Smooth muscle cell (in vitro differentiated cells): ENCODE measurements around the gene NEK4. TPM values are rescaled to one million over a fixed set of nuclear protein-coding genes. Genes with fewer than 3 reads are reported as not detected.
"Not testable (repeated sequence)": the region's sequence is repeated elsewhere in the genome, so short reads cannot be mapped to it uniquely, and the experiment has no call there.

ENCODE experiments used
- DNase-seq: peaks from one replicate; lab custom pipeline; 2025; ENCODE audit not compliant: unreplicated experiment; lab: John Stamatoyannopoulos, UW
- H2AFZ ChIP-seq: fragments of 200-600 bp; sonication (generic); 2 replicates; pipeline ENCODE4 v1.6.0; 2016; ENCODE audit warnings: antibody characterized with exemption, low read depth, mild to moderate bottlenecking
- H3F3A ChIP-seq: fragments of 200-600 bp; sonication (generic); 2 replicates; pipeline ENCODE4 v1.6.0; 2017; ENCODE audit warnings: antibody characterized with exemption, low read depth
- H3K27ac ChIP-seq: fragments of 200-600 bp; sonication (generic); 2 replicates; pipeline ENCODE4 v1.5.1; 2016; ENCODE audit warnings: low read depth, mild to moderate bottlenecking
- H3K27me3 ChIP-seq: fragments of 200-600 bp; sonication (generic); 2 replicates; pipeline ENCODE4 v1.6.1; 2016; ENCODE audit warnings: low read depth, mild to moderate bottlenecking
- H3K36me3 ChIP-seq: fragments of 200-600 bp; sonication (generic); 2 replicates; pipeline ENCODE4 v1.5.1; 2016; ENCODE audit warnings: low read depth
- H3K4me1 ChIP-seq: fragments of 200-600 bp; sonication (generic); 2 replicates; pipeline ENCODE4 v1.5.1; 2016; ENCODE audit warnings: low read depth
- H3K4me2 ChIP-seq: fragments of 200-600 bp; sonication (generic); 2 replicates; pipeline ENCODE4 v1.6.0; 2016; ENCODE audit warnings: mild to moderate bottlenecking
- H3K4me3 ChIP-seq: fragments of 200-600 bp; sonication (generic); 2 replicates; pipeline ENCODE4 v1.5.1; 2016; ENCODE audit warnings: mild to moderate bottlenecking
- H3K79me2 ChIP-seq: fragments of 200-600 bp; sonication (generic); 2 replicates; pipeline ENCODE4 v1.6.0; 2016; ENCODE audit warnings: low read depth, mild to moderate bottlenecking
- H3K9ac ChIP-seq: fragments of 200-600 bp; sonication (generic); 2 replicates; pipeline ENCODE4 v1.6.0; 2016; ENCODE audit warnings: low read depth
- H3K9me3 ChIP-seq: fragments of 200-600 bp; sonication (generic); replicated peaks from 2 replicates; pipeline ENCODE4 v1.5.1; 2016; ENCODE audit warnings: low read depth
- H4K20me1 ChIP-seq: fragments of 200-600 bp; sonication (generic); 2 replicates; pipeline ENCODE4 v1.6.0; 2016; ENCODE audit warnings: low read depth
- WGBS: methylation state at CpG from one replicate; pipeline ENCODE4 v1.1.7; 2016; ENCODE audit warnings: low lambda C conversion rate; 5-methylcytosine and 5-hydroxymethylcytosine counted together
- polyA plus RNA-seq: library from polyadenylated mRNA; unstranded; fragments of >200 nt; fragmentation: Nextera tagmentation; extraction: Ambion mirVana; gene quantifications from 2 replicates; pipeline ENCODE4 v1.2.1, GENCODE V29; 2016
- total RNA-seq: library from RNA; depleted of rRNA; stranded (reverse); fragments of >200 nt; gene quantifications from 2 replicates; pipeline ENCODE4 v1.2.3, GENCODE V29; 2014
- TF ChIP-seq, protein P1 (sequence below): fragments of 200-600 bp; sonication (generic); IDR thresholded peaks from 2 replicates; pipeline ENCODE4 v1.5.1; 2017; ENCODE audit warnings: borderline replicate concordance, mild to moderate bottlenecking, antibody characterized with exemption; ENCODE audit not compliant: insufficient read depth, poor library complexity, severe bottlenecking

Gene NEK4
- total and polyA plus RNA-seq, 2 experiments from 2014 or later: 8.6 to 11.0 TPM

GRCh38 chr3:52731590-52731989 lies 39.1 kb downstream of the NEK4 start:
- Histone ChIP-seq H2AFZ (no peak overlapping the region), H3K4me2 (no peak overlapping the region), H3K27ac (no peak overlapping the region), H3K4me1 (no peaks in the 10 kb centered on the region), H3K36me3 (peaks cover 50% of the 10 kb centered on the region), H3F3A (no peaks in the 10 kb centered on the region), H3K79me2 (no peaks in the 10 kb centered on the region), H3K27me3 (no peaks in the 10 kb centered on the region), H3K9me3 (peaks cover 5% of the 10 kb centered on the region), H3K9ac (no peak overlapping the region), H4K20me1 (no peaks in the 10 kb centered on the region), H3K4me3 (no peak overlapping the region)
- 97% methylated on average over 14 of the region's 14 CpGs for WGBS
- TF ChIP-seq, protein P1, sequence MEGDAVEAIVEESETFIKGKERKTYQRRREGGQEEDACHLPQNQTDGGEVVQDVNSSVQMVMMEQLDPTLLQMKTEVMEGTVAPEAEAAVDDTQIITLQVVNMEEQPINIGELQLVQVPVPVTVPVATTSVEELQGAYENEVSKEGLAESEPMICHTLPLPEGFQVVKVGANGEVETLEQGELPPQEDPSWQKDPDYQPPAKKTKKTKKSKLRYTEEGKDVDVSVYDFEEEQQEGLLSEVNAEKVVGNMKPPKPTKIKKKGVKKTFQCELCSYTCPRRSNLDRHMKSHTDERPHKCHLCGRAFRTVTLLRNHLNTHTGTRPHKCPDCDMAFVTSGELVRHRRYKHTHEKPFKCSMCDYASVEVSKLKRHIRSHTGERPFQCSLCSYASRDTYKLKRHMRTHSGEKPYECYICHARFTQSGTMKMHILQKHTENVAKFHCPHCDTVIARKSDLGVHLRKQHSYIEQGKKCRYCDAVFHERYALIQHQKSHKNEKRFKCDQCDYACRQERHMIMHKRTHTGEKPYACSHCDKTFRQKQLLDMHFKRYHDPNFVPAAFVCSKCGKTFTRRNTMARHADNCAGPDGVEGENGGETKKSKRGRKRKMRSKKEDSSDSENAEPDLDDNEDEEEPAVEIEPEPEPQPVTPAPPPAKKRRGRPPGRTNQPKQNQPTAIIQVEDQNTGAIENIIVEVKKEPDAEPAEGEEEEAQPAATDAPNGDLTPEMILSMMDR: no peak
- no peak for DNase-seq

DNA sequence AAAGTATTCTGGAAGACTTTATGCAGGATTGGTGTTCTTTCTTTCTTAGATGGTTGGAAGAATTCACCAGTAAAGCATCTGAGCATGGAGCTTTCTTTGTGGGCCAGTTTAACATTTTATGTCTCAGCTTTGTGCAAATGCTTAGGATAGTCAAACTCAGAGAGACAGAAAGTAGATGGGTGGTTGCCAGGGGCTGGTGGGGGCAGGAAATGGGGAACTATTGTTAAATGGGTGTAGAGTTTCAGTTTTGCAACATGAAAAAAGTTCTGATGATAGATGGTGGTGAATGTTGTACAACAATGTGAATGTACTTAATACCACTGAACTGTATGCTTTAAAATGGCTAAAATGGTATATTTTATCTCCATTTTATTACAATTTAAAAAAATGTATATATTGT lies 40.1 kb downstream of the NEK4 start:
- Histone ChIP-seq H2AFZ (no peak overlapping the region), H3K4me2 (no peak overlapping the region), H4K20me1 (no peaks in the 10 kb centered on the region), H3F3A (no peaks in the 10 kb centered on the region), H3K4me3 (no peak overlapping the region), H3K27ac (no peak overlapping the region), H3K36me3 (peaks cover 45% of the 10 kb centered on the region), H3K79me2 (no peaks in the 10 kb centered on the region), H3K27me3 (no peaks in the 10 kb centered on the region), H3K9ac (no peak overlapping the region), H3K9me3 (peaks cover 5% of the 10 kb centered on the region), H3K4me1 (no peaks in the 10 kb centered on the region)
- TF ChIP-seq, protein P1: no peak
- no peak for DNase-seq

- not testable (repeated sequence) for H3K4me1 ChIP-seq, H3K27ac ChIP-seq, H4K20me1 ChIP-seq, DNase-seq, H2AFZ ChIP-seq, H3K9me3 ChIP-seq, H3F3A ChIP-seq, H3K9ac ChIP-seq, H3K27me3 ChIP-seq, H3K79me2 ChIP-seq, H3K4me2 ChIP-seq, H3K4me3 ChIP-seq
- WGBS: 86% methylated on average over 3 of the region's 3 CpGs
- H3K36me3 ChIP-seq: peaks cover 30% of the 10 kb centered on the region
These were observed 42.0 kb downstream of the NEK4 start for GRCh38 chr3:52728753-52729152.

DNA sequence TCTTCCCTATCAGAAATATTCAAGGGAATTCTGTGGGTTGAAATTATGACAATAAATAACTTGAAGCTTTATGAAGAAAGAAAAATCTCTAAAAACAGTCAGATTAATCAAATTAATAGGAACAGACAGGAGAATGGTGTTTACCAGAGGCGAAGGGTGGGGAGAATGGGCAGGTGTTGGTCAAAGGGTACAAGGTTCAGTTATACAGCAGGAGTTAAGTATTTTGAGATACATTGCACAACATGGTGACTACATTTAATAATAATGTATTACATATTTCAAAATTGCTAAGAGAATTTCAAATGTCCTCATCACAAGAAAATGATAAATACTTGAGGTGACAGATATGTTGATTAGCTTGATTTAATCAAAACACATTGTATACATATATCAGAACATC lies 46.2 kb downstream of the NEK4 start:
- Histone ChIP-seq H3K4me1 (no peaks in the 10 kb centered on the region), H3K36me3 (peaks cover 5% of the 10 kb centered on the region), H2AFZ (no peak overlapping the region), H3K27me3 (no peaks in the 10 kb centered on the region), H3K4me3 (no peak overlapping the region), H3F3A (no peaks in the 10 kb centered on the region), H3K9ac (no peak overlapping the region), H4K20me1 (no peaks in the 10 kb centered on the region), H3K9me3 (peaks cover 5% of the 10 kb centered on the region), H3K79me2 (no peaks in the 10 kb centered on the region), H3K4me2 (no peak overlapping the region), H3K27ac (no peak overlapping the region)
- TF ChIP-seq, protein P1: no peak
- WGBS: 91% methylated on average over 1 of the region's 1 CpG
- DNase-seq: no peak
